Mammary epithelial cell (primary cell): ENCODE data around the gene USP47.

Experiments
- CTCF ChIP-seq, 2 donors: IDR thresholded peaks in 1 of 2; conservative IDR thresholded peaks in 1 of 2; 2 replicates each; pipeline ENCODE4 v1.5.1; 2011 to 2012; ENCODE audit warnings: inconsistent platforms in 2 of 2, low read length in 2 of 2, mild to moderate bottlenecking in 2 of 2, control low read depth in 1 of 2, low read depth in 1 of 2; ENCODE audit not compliant: insufficient read depth in 1 of 2; ENCODE audit errors: extremely low read depth in 1 of 2
- EZH2 ChIP-seq: IDR thresholded peaks from 2 replicates; pipeline ENCODE4 v1.6.1; 2012; ENCODE audit warnings: low read length, inconsistent platforms, borderline replicate concordance

- TF ChIP-seq EZH2 (no peak), CTCF (conservative IDR thresholded peaks at IDR 0.05 in 1 of 2, IDR thresholded peaks at IDR 0.05 in 1 of 2; ENCODE audit: extremely low read depth in 1 of 2, insufficient read depth in 1 of 2, low read depth in 1 of 2, low read length in 2 of 2) (no peak)
Measured at GRCh38 chr11:11836676-11837231, 5.0 kb upstream of the USP47 start.
